HG02938 (cell line): ENCODE measurements around the gene CNPPD1.

Source experiments
- ATAC-seq: cut with Tn5 transposase; IDR thresholded peaks from one replicate; pipeline ENCODE4 v1.9.1; 2021; ENCODE audit warnings: mild to moderate bottlenecking, moderate library complexity; ENCODE audit not compliant: unreplicated experiment

CNPPD1 gene

GRCh38 chr2:219176818-219177551 lies at the start of gene CNPPD1:
TSS of gene CNPPD1 (minus strand) at chr2:219176925. CDS start at chr2:219176828, 97 bp downstream.
- ATAC-seq, result peak; percentile 55

- no peak for ATAC-seq
Measured at GRCh38 chr2:219225350-219225749, 48.6 kb upstream of the CNPPD1 start.

- no peak for ATAC-seq
Measured at GRCh38 chr2:219223831-219224610, 47.3 kb upstream of the CNPPD1 start.

- ATAC-seq, result no peak
Measured at GRCh38 chr2:219221957-219222518, 45.3 kb upstream of the CNPPD1 start.

- ATAC-seq, result no peak
Measured at GRCh38 chr2:219220652-219221402, 44.1 kb upstream of the CNPPD1 start.

- no peak for ATAC-seq
Measured at GRCh38 chr2:219219784-219220532, 43.2 kb upstream of the CNPPD1 start.

GRCh38 chr2:219218732-219219701 lies 42.3 kb upstream of the CNPPD1 start, which contains the start of gene ABCB6:
TSS of gene ABCB6 (minus strand) at chr2:219218958. CDS start at chr2:219218673, 285 bp downstream.
- ATAC-seq, result peak; percentile 72

- peak; percentile 25 for ATAC-seq
Measured at GRCh38 chr2:219218217-219218731, 41.5 kb upstream of the CNPPD1 start.

- ATAC-seq, result no peak
Measured at GRCh38 chr2:219216535-219216915, 39.8 kb upstream of the CNPPD1 start.

- no peak for ATAC-seq
Measured at GRCh38 chr2:219215871-219216534, 39.3 kb upstream of the CNPPD1 start.

GRCh38 chr2:219214786-219215185 lies 38.1 kb upstream of the CNPPD1 start:
- no peak for ATAC-seq

GRCh38 chr2:219214141-219214540 lies 37.4 kb upstream of the CNPPD1 start:
- no peak for ATAC-seq

- no peak for ATAC-seq
Measured at GRCh38 chr2:219213486-219214071, 36.9 kb upstream of the CNPPD1 start.

- no peak for ATAC-seq
Measured at GRCh38 chr2:219213026-219213415, 36.3 kb upstream of the CNPPD1 start.

GRCh38 chr2:219210886-219211362 lies 34.2 kb upstream of the CNPPD1 start:
- ATAC-seq, result no peak

- no peak for ATAC-seq
Measured at GRCh38 chr2:219210196-219210885, 33.6 kb upstream of the CNPPD1 start.
